HepG2 (cell line): Measurements from ENCODE around the gene ATG9A. TPM values are rescaled to one million over a fixed set of nuclear protein-coding genes. Genes with fewer than 3 reads are reported as not detected.
A peak's percentile ranks its signal among the peaks of the same experiment; 100 is the strongest.

Experiments
- CAMTA2 ChIP-seq: sonication (generic); formaldehyde crosslinking; IDR thresholded peaks from 2 replicates; pipeline ENCODE4 v1.4.0; 2020; ENCODE audit warnings: mild to moderate bottlenecking, missing genetic modification reagents, borderline replicate concordance
- GATA4 ChIP-seq: sonication (generic); IDR thresholded peaks from 2 replicates; pipeline ENCODE4 v1.6.1; 2016; ENCODE audit warnings: antibody characterized with exemption, low read depth, borderline replicate concordance
- HMGXB3 ChIP-seq: sonication (generic); formaldehyde crosslinking; IDR thresholded peaks from 2 replicates; pipeline ENCODE4 v1.4.0; 2020; ENCODE audit warnings: missing genetic modification reagents, borderline replicate concordance
- PBX2 ChIP-seq: IDR thresholded peaks from 2 replicates; pipeline ENCODE4 v1.6.1; 2016; ENCODE audit warnings: control low read depth
- TFE3 ChIP-seq: IDR thresholded peaks from 2 replicates; pipeline ENCODE4 v1.6.1; 2016
- ZBTB33 ChIP-seq: sonication (generic); formaldehyde crosslinking; IDR thresholded peaks from 2 replicates; pipeline ENCODE4 v1.4.0; 2020; ENCODE audit warnings: missing genetic modification reagents
- ZFP91 ChIP-seq: sonication (generic); formaldehyde crosslinking; IDR thresholded peaks from 2 replicates; pipeline ENCODE4 v1.9.0; 2022; ENCODE audit warnings: missing genetic modification reagents, mild to moderate bottlenecking, borderline replicate concordance
- ZNF367 ChIP-seq: sonication (generic); formaldehyde crosslinking; IDR thresholded peaks from 2 replicates; pipeline ENCODE4 v1.4.0; 2020; ENCODE audit warnings: missing genetic modification reagents, borderline replicate concordance
- ZNF614 ChIP-seq: IDR thresholded peaks from 2 replicates; pipeline ENCODE4 v1.6.1; 2018; ENCODE audit warnings: missing biosample characterization, missing genetic modification reagents, inconsistent platforms, borderline replicate concordance
- ZNF674 ChIP-seq: sonication (generic); formaldehyde crosslinking; IDR thresholded peaks from 2 replicates; pipeline ENCODE4 v1.5.0; 2020; ENCODE audit warnings: low read depth, mild to moderate bottlenecking, missing genetic modification reagents
- ZNF841 ChIP-seq: sonication (generic); formaldehyde crosslinking; IDR thresholded peaks from 2 replicates; pipeline ENCODE4 v1.8.1; 2023; ENCODE audit warnings: missing genetic modification reagents, borderline replicate concordance
- polyA plus RNA-seq, 8 experiments: library from polyadenylated mRNA; depleted of rRNA in 3 of 8; stranded (reverse) in 7 of 8; unstranded in 1 of 8; fragments of >200 nt; fragmentation: Illumina TruSeq in 4 of 8; extraction: Trizol in 4 of 8; gene quantifications; 2 replicates each; pipeline versions ENCODE4 v1.2.1 to v1.2.3, GENCODE V29; 2011 to 2016; ENCODE audit warnings: low read depth in 4 of 8, missing spikeins in 1 of 8, mixed read lengths in 1 of 8; ENCODE audit not compliant: insufficient read depth in 1 of 8
- total RNA-seq, 5 experiments: library from RNA; depleted of rRNA; stranded (reverse); fragments of >200 nt; fragmentation: Illumina TruSeq; extraction: Trizol; gene quantifications; 2 replicates each; pipeline ENCODE4 v1.2.3, GENCODE V29; 2016; ENCODE audit warnings: low read depth in 1 of 5
- TF ChIP-seq, protein P1 (sequence below): IDR thresholded peaks from 2 replicates; pipeline ENCODE4 v1.6.1; 2016; ENCODE audit warnings: low read depth, control low read depth
- TF ChIP-seq, protein P2 (sequence below): sonication (generic); formaldehyde crosslinking; IDR thresholded peaks from 2 replicates; pipeline ENCODE4 v1.5.0; 2020; ENCODE audit warnings: missing genetic modification reagents

ATG9A gene
- total and polyA plus RNA-seq, 2 of the 13 experiments (the other 11 are each of a cell fraction or from before 2014, with no cell fraction given), result 35.0 to 131 TPM

- TF ChIP-seq HMGXB3 (CRISPR knock-in tag), result peak; percentile 43; the same call in 1 of the 2 replicates
- TF ChIP-seq PBX2 (CRISPR knock-in tag), result peak; percentile 32; the same call in 1 of the 2 replicates
- TF ChIP-seq, protein P1, sequence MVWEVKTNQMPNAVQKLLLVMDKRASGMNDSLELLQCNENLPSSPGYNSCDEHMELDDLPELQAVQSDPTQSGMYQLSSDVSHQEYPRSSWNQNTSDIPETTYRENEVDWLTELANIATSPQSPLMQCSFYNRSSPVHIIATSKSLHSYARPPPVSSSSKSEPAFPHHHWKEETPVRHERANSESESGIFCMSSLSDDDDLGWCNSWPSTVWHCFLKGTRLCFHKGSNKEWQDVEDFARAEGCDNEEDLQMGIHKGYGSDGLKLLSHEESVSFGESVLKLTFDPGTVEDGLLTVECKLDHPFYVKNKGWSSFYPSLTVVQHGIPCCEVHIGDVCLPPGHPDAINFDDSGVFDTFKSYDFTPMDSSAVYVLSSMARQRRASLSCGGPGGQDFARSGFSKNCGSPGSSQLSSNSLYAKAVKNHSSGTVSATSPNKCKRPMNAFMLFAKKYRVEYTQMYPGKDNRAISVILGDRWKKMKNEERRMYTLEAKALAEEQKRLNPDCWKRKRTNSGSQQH, result peak; percentile 80; the same call in 1 of the 2 replicates
- TF ChIP-seq TFE3, result no peak
- TF ChIP-seq, protein P2, sequence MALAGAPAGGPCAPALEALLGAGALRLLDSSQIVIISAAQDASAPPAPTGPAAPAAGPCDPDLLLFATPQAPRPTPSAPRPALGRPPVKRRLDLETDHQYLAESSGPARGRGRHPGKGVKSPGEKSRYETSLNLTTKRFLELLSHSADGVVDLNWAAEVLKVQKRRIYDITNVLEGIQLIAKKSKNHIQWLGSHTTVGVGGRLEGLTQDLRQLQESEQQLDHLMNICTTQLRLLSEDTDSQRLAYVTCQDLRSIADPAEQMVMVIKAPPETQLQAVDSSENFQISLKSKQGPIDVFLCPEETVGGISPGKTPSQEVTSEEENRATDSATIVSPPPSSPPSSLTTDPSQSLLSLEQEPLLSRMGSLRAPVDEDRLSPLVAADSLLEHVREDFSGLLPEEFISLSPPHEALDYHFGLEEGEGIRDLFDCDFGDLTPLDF (CRISPR knock-in tag), result no peak
- TF ChIP-seq ZNF614 (CRISPR knock-in tag), result no peak; the same call in 1 of the 2 replicates
- 0 out of 2 replicates have a peak, but pooled peaks have one; percentile 29 for TF ChIP-seq GATA4
- no peak for TF ChIP-seq ZNF674
- peak; percentile 58 for TF ChIP-seq ZFP91
- no peak for TF ChIP-seq ZNF841
- no peak for TF ChIP-seq CAMTA2 (CRISPR knock-in tag)
- TF ChIP-seq ZBTB33, result no peak; the same call in none of the 2 replicates
- TF ChIP-seq ZNF367, result no peak
These were observed 21.3 kb downstream of the ATG9A start (continued) for GRCh38 chr2:219207884-219208740.
